Fibroblast of mammary gland (primary cell): Measurements from ENCODE around the gene PLCXD3.

ENCODE experiments used
- DNase-seq: peaks from one replicate; pipeline ENCODE4 v3.0.0-alpha.2; 2010; ENCODE audit warnings: low read depth
- H3K4me3 ChIP-seq: 2 replicates; pipeline ENCODE4 v1.5.1; 2011; ENCODE audit warnings: low read depth, mild to moderate bottlenecking, low read length, moderate library complexity; ENCODE audit not compliant: control insufficient read depth
- CTCF ChIP-seq: conservative IDR thresholded peaks from 2 replicates; pipeline ENCODE4 v1.5.1; 2011; ENCODE audit warnings: low read depth, low read length, inconsistent platforms; ENCODE audit not compliant: control insufficient read depth, insufficient read depth

Gene PLCXD3

GRCh38 chr5:41263335-41263734 lies 247.1 kb downstream of the PLCXD3 start:
- TF ChIP-seq CTCF, result no peak
- no peak overlapping the region for H3K4me3 ChIP-seq
- DNase-seq, result no peak
